ENCODE data around the gene DYSF.

DNA sequence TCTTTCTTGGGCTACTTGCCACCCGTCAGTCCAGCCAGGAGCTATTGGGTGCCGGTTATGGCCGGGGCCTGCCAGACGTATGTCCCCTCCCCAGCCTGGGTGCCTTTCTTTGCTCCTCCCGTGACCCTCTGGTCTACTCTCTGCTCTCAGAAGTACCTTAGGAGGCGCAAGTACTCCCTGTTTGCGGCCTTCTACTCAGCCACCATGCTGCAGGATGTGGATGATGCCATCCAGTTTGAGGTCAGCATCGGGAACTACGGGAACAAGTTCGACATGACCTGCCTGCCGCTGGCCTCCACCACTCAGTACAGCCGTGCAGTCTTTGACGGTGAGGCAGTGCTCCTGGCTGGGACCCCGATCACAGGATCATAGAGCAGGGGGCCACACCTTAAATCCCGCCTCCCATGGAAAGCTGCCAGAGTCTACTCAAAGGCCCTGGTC is 99.5 kb downstream of the DYSF start:
- no peak for TF ChIP-seq EP300 (conservative IDR thresholded peaks at IDR 0.05; ENCODE audit: poor library complexity, severe bottlenecking)
- TF ChIP-seq, protein P1, sequence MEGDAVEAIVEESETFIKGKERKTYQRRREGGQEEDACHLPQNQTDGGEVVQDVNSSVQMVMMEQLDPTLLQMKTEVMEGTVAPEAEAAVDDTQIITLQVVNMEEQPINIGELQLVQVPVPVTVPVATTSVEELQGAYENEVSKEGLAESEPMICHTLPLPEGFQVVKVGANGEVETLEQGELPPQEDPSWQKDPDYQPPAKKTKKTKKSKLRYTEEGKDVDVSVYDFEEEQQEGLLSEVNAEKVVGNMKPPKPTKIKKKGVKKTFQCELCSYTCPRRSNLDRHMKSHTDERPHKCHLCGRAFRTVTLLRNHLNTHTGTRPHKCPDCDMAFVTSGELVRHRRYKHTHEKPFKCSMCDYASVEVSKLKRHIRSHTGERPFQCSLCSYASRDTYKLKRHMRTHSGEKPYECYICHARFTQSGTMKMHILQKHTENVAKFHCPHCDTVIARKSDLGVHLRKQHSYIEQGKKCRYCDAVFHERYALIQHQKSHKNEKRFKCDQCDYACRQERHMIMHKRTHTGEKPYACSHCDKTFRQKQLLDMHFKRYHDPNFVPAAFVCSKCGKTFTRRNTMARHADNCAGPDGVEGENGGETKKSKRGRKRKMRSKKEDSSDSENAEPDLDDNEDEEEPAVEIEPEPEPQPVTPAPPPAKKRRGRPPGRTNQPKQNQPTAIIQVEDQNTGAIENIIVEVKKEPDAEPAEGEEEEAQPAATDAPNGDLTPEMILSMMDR (IDR thresholded peaks at IDR 0.05; ENCODE audit: poor library complexity, severe bottlenecking) = no peak
- no peak for TF ChIP-seq SMC3 (conservative IDR thresholded peaks at IDR 0.05; ENCODE audit: poor library complexity)
- TF ChIP-seq, protein P2, sequence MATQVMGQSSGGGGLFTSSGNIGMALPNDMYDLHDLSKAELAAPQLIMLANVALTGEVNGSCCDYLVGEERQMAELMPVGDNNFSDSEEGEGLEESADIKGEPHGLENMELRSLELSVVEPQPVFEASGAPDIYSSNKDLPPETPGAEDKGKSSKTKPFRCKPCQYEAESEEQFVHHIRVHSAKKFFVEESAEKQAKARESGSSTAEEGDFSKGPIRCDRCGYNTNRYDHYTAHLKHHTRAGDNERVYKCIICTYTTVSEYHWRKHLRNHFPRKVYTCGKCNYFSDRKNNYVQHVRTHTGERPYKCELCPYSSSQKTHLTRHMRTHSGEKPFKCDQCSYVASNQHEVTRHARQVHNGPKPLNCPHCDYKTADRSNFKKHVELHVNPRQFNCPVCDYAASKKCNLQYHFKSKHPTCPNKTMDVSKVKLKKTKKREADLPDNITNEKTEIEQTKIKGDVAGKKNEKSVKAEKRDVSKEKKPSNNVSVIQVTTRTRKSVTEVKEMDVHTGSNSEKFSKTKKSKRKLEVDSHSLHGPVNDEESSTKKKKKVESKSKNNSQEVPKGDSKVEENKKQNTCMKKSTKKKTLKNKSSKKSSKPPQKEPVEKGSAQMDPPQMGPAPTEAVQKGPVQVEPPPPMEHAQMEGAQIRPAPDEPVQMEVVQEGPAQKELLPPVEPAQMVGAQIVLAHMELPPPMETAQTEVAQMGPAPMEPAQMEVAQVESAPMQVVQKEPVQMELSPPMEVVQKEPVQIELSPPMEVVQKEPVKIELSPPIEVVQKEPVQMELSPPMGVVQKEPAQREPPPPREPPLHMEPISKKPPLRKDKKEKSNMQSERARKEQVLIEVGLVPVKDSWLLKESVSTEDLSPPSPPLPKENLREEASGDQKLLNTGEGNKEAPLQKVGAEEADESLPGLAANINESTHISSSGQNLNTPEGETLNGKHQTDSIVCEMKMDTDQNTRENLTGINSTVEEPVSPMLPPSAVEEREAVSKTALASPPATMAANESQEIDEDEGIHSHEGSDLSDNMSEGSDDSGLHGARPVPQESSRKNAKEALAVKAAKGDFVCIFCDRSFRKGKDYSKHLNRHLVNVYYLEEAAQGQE (IDR thresholded peaks at IDR 0.05; ENCODE audit: borderline replicate concordance) = no peak
- TF ChIP-seq EZH2 (IDR thresholded peaks at IDR 0.05; ENCODE audit: borderline replicate concordance, insufficient read depth, low read length, poor library complexity, severe bottlenecking) = no peak
- no peak for TF ChIP-seq RAD21 (conservative IDR thresholded peaks at IDR 0.05)

All from neural cell (in vitro differentiated cells).